HepG2 (cell line): Measurements from ENCODE around the gene EGR1. TPM values are rescaled to one million over a fixed set of nuclear protein-coding genes. Genes with fewer than 3 reads are reported as not detected.

Experiments
- AGO1 ChIP-seq: fragments of 200-400 bp; formaldehyde crosslinking; IDR thresholded peaks from 2 replicates; pipeline ENCODE4 v1.6.1; 2017; ENCODE audit warnings: mild to moderate bottlenecking, low read depth, low read length, moderate library complexity; ENCODE audit not compliant: poor library complexity, severe bottlenecking
- FOXK2 ChIP-seq: fragments of 450-650 bp; IDR thresholded peaks from 2 replicates; pipeline ENCODE4 v1.6.1; 2016
- IKZF1 ChIP-seq: fragments of 450-650 bp; IDR thresholded peaks from 2 replicates; pipeline ENCODE4 v1.7.1; 2016
- KDM1A ChIP-seq: IDR thresholded peaks from 2 replicates; pipeline ENCODE4 v1.6.1; 2016; ENCODE audit warnings: missing compliant biosample characterization
- KLF6 ChIP-seq: IDR thresholded peaks from 2 replicates; pipeline ENCODE4 v1.8.0; 2016; ENCODE audit warnings: missing biosample characterization, missing genetic modification reagents
- MTF1 ChIP-seq: sonication (generic); formaldehyde crosslinking; IDR thresholded peaks from 2 replicates; pipeline ENCODE4 v1.5.0; 2020; ENCODE audit warnings: missing genetic modification reagents
- MYNN ChIP-seq: sonication (generic); formaldehyde crosslinking; IDR thresholded peaks from 2 replicates; pipeline ENCODE4 v1.4.0; 2020; ENCODE audit warnings: mild to moderate bottlenecking, low read depth, missing genetic modification reagents
- NFE2L2 ChIP-seq: fragments of 150-350 bp; IDR thresholded peaks from 2 replicates; pipeline ENCODE4 v1.6.1; 2014; ENCODE audit warnings: low read length
- RBFOX2 ChIP-seq: fragments of 200-400 bp; formaldehyde crosslinking; IDR thresholded peaks from 2 replicates; pipeline ENCODE4 v1.6.1; 2017; ENCODE audit warnings: low read depth, mild to moderate bottlenecking, low read length
- RBM39 ChIP-seq: fragments of 200-400 bp; formaldehyde crosslinking; IDR thresholded peaks from one replicate; pipeline ENCODE4 v1.6.1; 2018; ENCODE audit warnings: antibody characterized with exemption, mild to moderate bottlenecking, low read depth, low read length; ENCODE audit not compliant: poor library complexity, severe bottlenecking
- SPEN ChIP-seq: sonication (generic); formaldehyde crosslinking; IDR thresholded peaks from 2 replicates; pipeline ENCODE4 v1.5.1; 2020; ENCODE audit warnings: low read depth, mild to moderate bottlenecking, missing genetic modification reagents
- SRSF4 ChIP-seq: fragments of 200-400 bp; formaldehyde crosslinking; IDR thresholded peaks from one replicate; pipeline ENCODE4 v1.6.1; 2018; ENCODE audit warnings: mild to moderate bottlenecking, low read depth, low read length, moderate library complexity; ENCODE audit not compliant: poor library complexity, severe bottlenecking
- ZFAT ChIP-seq: sonication (generic); formaldehyde crosslinking; conservative IDR thresholded peaks from 2 replicates; pipeline ENCODE4 v1.8.1; 2023; ENCODE audit warnings: missing genetic modification reagents, inconsistent platforms
- ZNF674 ChIP-seq: sonication (generic); formaldehyde crosslinking; IDR thresholded peaks from 2 replicates; pipeline ENCODE4 v1.5.0; 2020; ENCODE audit warnings: low read depth, mild to moderate bottlenecking, missing genetic modification reagents
- ZSCAN12 ChIP-seq: sonication (generic); formaldehyde crosslinking; IDR thresholded peaks from 2 replicates; pipeline ENCODE4 v1.9.0; 2021; ENCODE audit warnings: mild to moderate bottlenecking, missing genetic modification reagents
- ZSCAN22 ChIP-seq: sonication (generic); formaldehyde crosslinking; IDR thresholded peaks from 2 replicates; pipeline ENCODE4 v1.4.0; 2020; ENCODE audit warnings: mild to moderate bottlenecking, missing genetic modification reagents
- polyA plus RNA-seq, 8 experiments: library from polyadenylated mRNA; depleted of rRNA in 3 of 8; stranded (reverse) in 7 of 8; unstranded in 1 of 8; fragments of >200 nt; fragmentation: Illumina TruSeq in 4 of 8; extraction: Trizol in 4 of 8; gene quantifications; 2 replicates each; pipeline versions ENCODE4 v1.2.1 to v1.2.3, GENCODE V29; 2011 to 2016; ENCODE audit warnings: low read depth in 4 of 8, missing spikeins in 1 of 8, mixed read lengths in 1 of 8; ENCODE audit not compliant: insufficient read depth in 1 of 8
- total RNA-seq, 5 experiments: library from RNA; depleted of rRNA; stranded (reverse); fragments of >200 nt; fragmentation: Illumina TruSeq; extraction: Trizol; gene quantifications; 2 replicates each; pipeline ENCODE4 v1.2.3, GENCODE V29; 2016; ENCODE audit warnings: low read depth in 1 of 5
- TF ChIP-seq, protein P1 (sequence below): sonication (generic); formaldehyde crosslinking; IDR thresholded peaks from 2 replicates; pipeline ENCODE4 v1.5.0; 2020; ENCODE audit warnings: mild to moderate bottlenecking, missing genetic modification reagents, borderline replicate concordance
- TF ChIP-seq, protein P2 (sequence below): sonication (generic); formaldehyde crosslinking; IDR thresholded peaks from 2 replicates; pipeline ENCODE4 v1.5.1; 2020; ENCODE audit warnings: missing genetic modification reagents, mild to moderate bottlenecking, borderline replicate concordance
- TF ChIP-seq, protein P3 (sequence below): sonication (generic); formaldehyde crosslinking; IDR thresholded peaks from 2 replicates; pipeline ENCODE4 v1.5.0; 2020; ENCODE audit warnings: missing genetic modification reagents, mild to moderate bottlenecking, borderline replicate concordance

Gene EGR1
- total and polyA plus RNA-seq, 2 of the 13 experiments (the other 11 are each of a cell fraction or from before 2014, with no cell fraction given): 4.1 to 4.5 TPM

DNA sequence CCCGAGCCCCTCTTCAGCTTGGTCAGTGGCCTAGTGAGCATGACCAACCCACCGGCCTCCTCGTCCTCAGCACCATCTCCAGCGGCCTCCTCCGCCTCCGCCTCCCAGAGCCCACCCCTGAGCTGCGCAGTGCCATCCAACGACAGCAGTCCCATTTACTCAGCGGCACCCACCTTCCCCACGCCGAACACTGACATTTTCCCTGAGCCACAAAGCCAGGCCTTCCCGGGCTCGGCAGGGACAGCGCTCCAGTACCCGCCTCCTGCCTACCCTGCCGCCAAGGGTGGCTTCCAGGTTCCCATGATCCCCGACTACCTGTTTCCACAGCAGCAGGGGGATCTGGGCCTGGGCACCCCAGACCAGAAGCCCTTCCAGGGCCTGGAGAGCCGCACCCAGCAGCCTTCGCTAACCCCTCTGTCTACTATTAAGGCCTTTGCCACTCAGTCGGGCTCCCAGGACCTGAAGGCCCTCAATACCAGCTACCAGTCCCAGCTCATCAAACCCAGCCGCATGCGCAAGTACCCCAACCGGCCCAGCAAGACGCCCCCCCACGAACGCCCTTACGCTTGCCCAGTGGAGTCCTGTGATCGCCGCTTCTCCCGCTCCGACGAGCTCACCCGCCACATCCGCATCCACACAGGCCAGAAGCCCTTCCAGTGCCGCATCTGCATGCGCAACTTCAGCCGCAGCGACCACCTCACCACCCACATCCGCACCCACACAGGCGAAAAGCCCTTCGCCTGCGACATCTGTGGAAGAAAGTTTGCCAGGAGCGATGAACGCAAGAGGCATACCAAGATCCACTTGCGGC is 1.8 kb downstream of the EGR1 start (continued):
- TF ChIP-seq KDM1A (CRISPR knock-in tag) (no peak), ZNF674 (no peak), MYNN (CRISPR knock-in tag) (no peak), RBM39 (peak; percentile 99), ZFAT (no peak), KLF6 (CRISPR knock-in tag) (no peak), AGO1 (peak; percentile 98), FOXK2 (no peak), ZSCAN12 (no peak), SRSF4 (no peak), IKZF1 (no peak), MTF1 (CRISPR knock-in tag) (no peak), ZSCAN22 (CRISPR knock-in tag) (no peak), NFE2L2 (no peak), SPEN (CRISPR knock-in tag) (no peak), RBFOX2 (peak; percentile 76; the same call in 1 of the 2 replicates)
- TF ChIP-seq, protein P1, sequence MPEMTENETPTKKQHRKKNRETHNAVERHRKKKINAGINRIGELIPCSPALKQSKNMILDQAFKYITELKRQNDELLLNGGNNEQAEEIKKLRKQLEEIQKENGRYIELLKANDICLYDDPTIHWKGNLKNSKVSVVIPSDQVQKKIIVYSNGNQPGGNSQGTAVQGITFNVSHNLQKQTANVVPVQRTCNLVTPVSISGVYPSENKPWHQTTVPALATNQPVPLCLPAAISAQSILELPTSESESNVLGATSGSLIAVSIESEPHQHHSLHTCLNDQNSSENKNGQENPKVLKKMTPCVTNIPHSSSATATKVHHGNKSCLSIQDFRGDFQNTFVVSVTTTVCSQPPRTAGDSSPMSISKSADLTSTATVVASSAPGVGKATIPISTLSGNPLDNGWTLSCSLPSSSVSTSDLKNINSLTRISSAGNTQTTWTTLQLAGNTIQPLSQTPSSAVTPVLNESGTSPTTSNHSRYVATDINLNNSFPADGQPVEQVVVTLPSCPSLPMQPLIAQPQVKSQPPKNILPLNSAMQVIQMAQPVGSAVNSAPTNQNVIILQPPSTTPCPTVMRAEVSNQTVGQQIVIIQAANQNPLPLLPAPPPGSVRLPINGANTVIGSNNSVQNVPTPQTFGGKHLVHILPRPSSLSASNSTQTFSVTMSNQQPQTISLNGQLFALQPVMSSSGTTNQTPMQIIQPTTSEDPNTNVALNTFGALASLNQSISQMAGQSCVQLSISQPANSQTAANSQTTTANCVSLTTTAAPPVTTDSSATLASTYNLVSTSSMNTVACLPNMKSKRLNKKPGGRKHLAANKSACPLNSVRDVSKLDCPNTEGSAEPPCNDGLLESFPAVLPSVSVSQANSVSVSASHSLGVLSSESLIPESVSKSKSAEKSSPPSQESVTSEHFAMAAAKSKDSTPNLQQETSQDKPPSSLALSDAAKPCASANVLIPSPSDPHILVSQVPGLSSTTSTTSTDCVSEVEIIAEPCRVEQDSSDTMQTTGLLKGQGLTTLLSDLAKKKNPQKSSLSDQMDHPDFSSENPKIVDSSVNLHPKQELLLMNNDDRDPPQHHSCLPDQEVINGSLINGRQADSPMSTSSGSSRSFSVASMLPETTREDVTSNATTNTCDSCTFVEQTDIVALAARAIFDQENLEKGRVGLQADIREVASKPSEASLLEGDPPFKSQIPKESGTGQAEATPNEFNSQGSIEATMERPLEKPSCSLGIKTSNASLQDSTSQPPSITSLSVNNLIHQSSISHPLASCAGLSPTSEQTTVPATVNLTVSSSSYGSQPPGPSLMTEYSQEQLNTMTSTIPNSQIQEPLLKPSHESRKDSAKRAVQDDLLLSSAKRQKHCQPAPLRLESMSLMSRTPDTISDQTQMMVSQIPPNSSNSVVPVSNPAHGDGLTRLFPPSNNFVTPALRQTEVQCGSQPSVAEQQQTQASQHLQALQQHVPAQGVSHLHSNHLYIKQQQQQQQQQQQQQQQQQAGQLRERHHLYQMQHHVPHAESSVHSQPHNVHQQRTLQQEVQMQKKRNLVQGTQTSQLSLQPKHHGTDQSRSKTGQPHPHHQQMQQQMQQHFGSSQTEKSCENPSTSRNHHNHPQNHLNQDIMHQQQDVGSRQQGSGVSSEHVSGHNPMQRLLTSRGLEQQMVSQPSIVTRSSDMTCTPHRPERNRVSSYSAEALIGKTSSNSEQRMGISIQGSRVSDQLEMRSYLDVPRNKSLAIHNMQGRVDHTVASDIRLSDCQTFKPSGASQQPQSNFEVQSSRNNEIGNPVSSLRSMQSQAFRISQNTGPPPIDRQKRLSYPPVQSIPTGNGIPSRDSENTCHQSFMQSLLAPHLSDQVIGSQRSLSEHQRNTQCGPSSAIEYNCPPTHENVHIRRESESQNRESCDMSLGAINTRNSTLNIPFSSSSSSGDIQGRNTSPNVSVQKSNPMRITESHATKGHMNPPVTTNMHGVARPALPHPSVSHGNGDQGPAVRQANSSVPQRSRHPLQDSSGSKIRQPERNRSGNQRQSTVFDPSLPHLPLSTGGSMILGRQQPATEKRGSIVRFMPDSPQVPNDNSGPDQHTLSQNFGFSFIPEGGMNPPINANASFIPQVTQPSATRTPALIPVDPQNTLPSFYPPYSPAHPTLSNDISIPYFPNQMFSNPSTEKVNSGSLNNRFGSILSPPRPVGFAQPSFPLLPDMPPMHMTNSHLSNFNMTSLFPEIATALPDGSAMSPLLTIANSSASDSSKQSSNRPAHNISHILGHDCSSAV: no peak
- TF ChIP-seq, protein P2, sequence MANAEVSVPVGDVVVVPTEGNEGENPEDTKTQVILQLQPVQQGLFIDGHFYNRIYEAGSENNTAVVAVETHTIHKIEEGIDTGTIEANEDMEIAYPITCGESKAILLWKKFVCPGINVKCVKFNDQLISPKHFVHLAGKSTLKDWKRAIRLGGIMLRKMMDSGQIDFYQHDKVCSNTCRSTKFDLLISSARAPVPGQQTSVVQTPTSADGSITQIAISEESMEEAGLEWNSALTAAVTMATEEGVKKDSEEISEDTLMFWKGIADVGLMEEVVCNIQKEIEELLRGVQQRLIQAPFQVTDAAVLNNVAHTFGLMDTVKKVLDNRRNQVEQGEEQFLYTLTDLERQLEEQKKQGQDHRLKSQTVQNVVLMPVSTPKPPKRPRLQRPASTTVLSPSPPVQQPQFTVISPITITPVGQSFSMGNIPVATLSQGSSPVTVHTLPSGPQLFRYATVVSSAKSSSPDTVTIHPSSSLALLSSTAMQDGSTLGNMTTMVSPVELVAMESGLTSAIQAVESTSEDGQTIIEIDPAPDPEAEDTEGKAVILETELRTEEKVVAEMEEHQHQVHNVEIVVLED (CRISPR knock-in tag): no peak
- TF ChIP-seq, protein P3, sequence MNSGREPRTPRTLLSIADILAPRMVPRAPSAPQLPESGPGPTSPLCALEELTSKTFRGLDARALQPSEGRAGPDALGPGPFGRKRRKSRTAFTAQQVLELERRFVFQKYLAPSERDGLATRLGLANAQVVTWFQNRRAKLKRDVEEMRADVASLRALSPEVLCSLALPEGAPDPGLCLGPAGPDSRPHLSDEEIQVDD (CRISPR knock-in tag): no peak
